Heart right ventricle (tissue), 16 donors: ENCODE results near the gene RAB18. TPM values are rescaled to one million over a fixed set of nuclear protein-coding genes. Genes with fewer than 3 reads are reported as not detected.
A peak's percentile ranks its signal among the peaks of the same experiment; 100 is the strongest.

Experiments used
- ATAC-seq, 8 donors: fragments of 200-7000 bp; cut with Tn5 transposase; one replicate each; pipeline ENCODE4 v1.9.1; 2020; ENCODE audit warnings: mild to moderate bottlenecking in 8 of 8, moderate library complexity in 8 of 8, moderate number of reproducible peaks in 1 of 8
- DNase-seq, 2 donors: peaks; one replicate each; pipeline ENCODE4 v3.0.0-alpha.2; 2020
- H3K27ac ChIP-seq, 10 donors: fragments of 200-600 bp; sonication (generic) in 2 of 10; one replicate each; pipeline versions ENCODE4 v1.5.0 to v1.8.0; 2020 to 2022; ENCODE audit warnings: mild to moderate bottlenecking in 3 of 10
- H3K27me3 ChIP-seq, 7 donors: fragments of 200-600 bp; one replicate each; pipeline ENCODE4 v1.8.0; 2021 to 2022; ENCODE audit warnings: mild to moderate bottlenecking in 2 of 7
- H3K36me3 ChIP-seq, 9 donors: fragments of 200-600 bp; sonication (generic) in 1 of 9; one replicate each; pipeline versions ENCODE4 v1.5.0 to v1.8.0; 2020 to 2022; ENCODE audit warnings: mild to moderate bottlenecking in 2 of 9
- H3K4me1 ChIP-seq, 9 donors: fragments of 200-600 bp; sonication (generic) in 1 of 9; one replicate each; pipeline versions ENCODE4 v1.5.0 to v1.8.0; 2020 to 2022; ENCODE audit warnings: mild to moderate bottlenecking in 4 of 9
- H3K4me3 ChIP-seq, 10 donors: fragments of 200-600 bp; sonication (generic) in 2 of 10; one replicate each; pipeline versions ENCODE4 v1.5.0 to v1.8.0; 2020 to 2022; ENCODE audit warnings: mild to moderate bottlenecking in 7 of 10, moderate library complexity in 2 of 10
- H3K9me3 ChIP-seq, 11 donors: fragments of 200-600 bp in 10 of 11; sonication (generic) in 2 of 11; one replicate each; pipeline versions ENCODE4 v1.5.0 to v1.8.0; 2013 to 2022; ENCODE audit warnings: mild to moderate bottlenecking in 2 of 11, control low read depth in 1 of 11, moderate library complexity in 1 of 11
- CTCF ChIP-seq, 9 donors: fragments of 200-600 bp; sonication (generic) in 2 of 9; IDR thresholded peaks; one replicate each; pipeline versions ENCODE4 v1.5.0 to v1.8.0; 2021 to 2022; ENCODE audit warnings: antibody characterized with exemption in 9 of 9, mild to moderate bottlenecking in 5 of 9, moderate library complexity in 1 of 9
- whole genome bisulfite sequencing, 2 donors: extraction: QIAGEN DNeasy Blood & Tissue Kit; methylation state at CpG; one replicate each; pipeline ENCODE4 v1.1.7; 2013; ENCODE audit warnings: inconsistent platforms in 1 of 2; 5-methylcytosine and 5-hydroxymethylcytosine counted together
- intact Hi-C, 10 donors: fragments of 100-400 bp; cut with DNase I; formaldehyde crosslinking; loops; one replicate each; pipeline versions ENCODE4 v1.11.1 to v1.14.2; 2022
- polyA plus RNA-seq, 2 donors: library from polyadenylated mRNA; stranded (reverse); fragments of 200-250 nt; gene quantifications; one replicate each; pipeline ENCODE4 v1.2.3, GENCODE V29; 2013
- total RNA-seq, 10 donors: library from RNA; stranded (reverse); fragmentation: NEBNext Ultra II Directional in 3 of 10; extraction: Animal tissue kit (Norgen Biotek cat#: 25700) in 3 of 10; gene quantifications; one replicate each; pipeline versions ENCODE4 v1.2.1 to v1.2.4, GENCODE V29; 2021 to 2023
- donor health status: Arrhythmogenic right ventricular cardiomyopathy.
- donor health status: ischemic (EF 13 %, LVEDD 7.1; RV severe dilation, severe dysfunction).
- donor health status: healthy with polysubstance abuse.
- donor health status: DM: no; HTN: yes; CAD: no.
- donor health status: DM: no; HTN: no; CAD: no.
- donor health status: ischemic (EF 25% LVEDD 6.9; RV normal size, moderate dysfunction).
- donor health status: ischemic (EF 25% LVEDD 5.7; RV mildly dilated, moderate dysfunction).
- donor health status: healthy.
- donor health status: DM: yes; HTN: yes; CAD: no.
- donor health status: Ischemic cardiomyopathy.
- donor health status: ischemic (EF 35%, LVEDD 5.7; RV mildly dilated, moderate dysfunction).
- donor health status: nonischemic (EF 11% LVEDD 7.7; RV severe dilation, severe dysfunction).
- donor health status: DM: yes; HTN: yes; CAD: no.
- donor health status: PGD.
- donor health status: ischemic (EF 29% LVEDD 5.4; RV normal size, mild dysfunction).
- donor health status: nonischemic (EF 23%, LVEDD 6.1; RV moderate dilation, normal function).

The RAB18 gene
- total and polyA plus RNA-seq, 12 donors = 19.3 to 157 (median 131) TPM

DNA sequence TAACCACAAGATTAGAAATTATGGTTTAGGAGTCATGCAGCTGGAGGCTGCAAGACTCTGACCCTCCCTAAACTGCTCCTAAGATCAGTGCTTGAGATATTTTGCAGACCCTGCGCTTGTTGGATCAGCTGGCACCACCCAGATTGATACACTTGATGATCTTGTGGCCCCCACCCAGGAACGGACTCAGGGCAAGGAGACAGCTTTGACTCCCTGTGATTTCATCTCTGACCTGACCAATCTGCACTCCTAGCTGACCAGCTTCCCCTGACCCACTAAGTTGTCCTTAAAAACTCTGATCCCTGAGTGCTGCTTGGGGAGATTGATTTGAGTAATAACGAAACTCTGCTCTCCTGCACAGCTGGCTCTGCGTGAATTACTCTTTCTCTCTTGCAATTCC, 8.0 kb upstream of the RAB18 start:
- WGBS, 2 donors = 74 to 79% methylated on average over 4 of the region's 4 CpGs
- no peaks in the 10 kb centered on the region for H3K4me1 ChIP-seq
- no peak for ATAC-seq
- DNase-seq = no peak
- H3K27ac ChIP-seq = no peak overlapping the region
- H3K4me3 ChIP-seq = no peak overlapping the region
- H3K27me3 ChIP-seq = no peaks in the 10 kb centered on the region
- peaks cover 0 to 9% (median 0%) of the 10 kb centered on the region in 11 donors for H3K9me3 ChIP-seq
- no peak for TF ChIP-seq CTCF (IDR thresholded peaks at IDR 0.05)
- no peaks in the 10 kb centered on the region for H3K36me3 ChIP-seq
- intact Hi-C loops = no loop called here

DNA sequence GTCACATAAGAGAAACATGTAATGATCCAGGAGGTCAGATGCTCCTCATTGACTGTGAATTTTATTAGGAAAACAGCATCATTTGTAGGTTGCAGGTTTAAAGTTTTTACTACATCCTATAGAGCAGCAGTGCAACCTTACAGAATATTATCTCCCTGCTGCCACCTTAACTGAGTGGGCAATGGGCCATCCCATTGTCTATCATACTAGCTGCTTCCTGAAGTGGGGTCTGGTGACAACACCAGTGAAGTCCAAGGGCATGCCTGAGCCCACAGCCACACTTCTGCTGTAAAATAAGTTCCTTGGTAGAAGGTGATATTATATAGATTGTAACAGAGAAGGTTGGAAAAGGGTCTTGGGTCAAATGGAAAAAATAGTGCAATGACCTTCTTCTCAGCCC, 4.0 kb upstream of the RAB18 start:
- Histone ChIP-seq H3K36me3 (no peaks in the 10 kb centered on the region), H3K4me1 (peaks cover 0 to 9% (median 2%) of the 10 kb centered on the region in 9 donors), H3K27ac (no peak overlapping the region), H3K27me3 (no peaks in the 10 kb centered on the region), H3K9me3 (no peaks in the 10 kb centered on the region), H3K4me3 (no peak overlapping the region)
- intact Hi-C loops = no loop called here
- DNase-seq (no peak), ATAC-seq (no peak)
- TF ChIP-seq CTCF (IDR thresholded peaks at IDR 0.05) = no peak

GRCh38 chr10:27500886-27501285, 3.2 kb upstream of the RAB18 start:
- intact Hi-C loops = no loop called here
- H3K27me3 ChIP-seq = no peaks in the 10 kb centered on the region
- peaks cover 0 to 17% (median 10%) of the 10 kb centered on the region in 9 donors for H3K4me1 ChIP-seq
- ATAC-seq (no peak), DNase-seq (no peak)
- no peaks in the 10 kb centered on the region for H3K36me3 ChIP-seq
- no peak overlapping the region for H3K27ac ChIP-seq
- TF ChIP-seq CTCF (IDR thresholded peaks at IDR 0.05) = no peak
- 60 to 64% methylated on average over 5 of the region's 5 CpGs for WGBS, 2 donors
- no peak overlapping the region for H3K4me3 ChIP-seq
- no peaks in the 10 kb centered on the region for H3K9me3 ChIP-seq

GRCh38 chr10:27503498-27504006, 552 bp upstream of the RAB18 start:
- DNase-seq (no peak), ATAC-seq (no peak)
- Histone ChIP-seq H3K9me3 (no peaks in the 10 kb centered on the region), H3K4me3 (peak overlapping the region in 9 of 10 donors; percentile 56 to 90 (median 82)), H3K36me3 (no peaks in the 10 kb centered on the region), H3K27me3 (no peaks in the 10 kb centered on the region), H3K27ac (peak overlapping the region; percentile 34 to 91 (median 88)), H3K4me1 (peaks cover 3 to 43% (median 30%) of the 10 kb centered on the region in 9 donors)
- TF ChIP-seq CTCF (IDR thresholded peaks at IDR 0.05) = no peak
- 45 to 47% methylated on average over 4 of the region's 4 CpGs for WGBS, 2 donors
- intact Hi-C loops = no loop called here
